GM21619 (cell line): ENCODE results near the gene ALPI.

Experiments used
- ATAC-seq: cut with Tn5 transposase; IDR thresholded peaks from one replicate; pipeline ENCODE4 v1.9.1; 2021; ENCODE audit not compliant: unreplicated experiment

Gene ALPI

GRCh38 chr2:232459419-232460035 is 3.6 kb downstream of the ALPI start:
- ATAC-seq, result no peak

- ATAC-seq, result no peak
These were observed 4.2 kb downstream of the ALPI start for GRCh38 chr2:232460171-232460570.

GRCh38 chr2:232463701-232464543 is 8.0 kb downstream of the ALPI start:
- no peak for ATAC-seq

- no peak for ATAC-seq
These were observed 8.6 kb downstream of the ALPI start for GRCh38 chr2:232464544-232464885.

GRCh38 chr2:232465061-232465460 is 9.1 kb downstream of the ALPI start:
- ATAC-seq, result no peak

- ATAC-seq, result no peak
These were observed 10.3 kb downstream of the ALPI start for GRCh38 chr2:232466221-232466620.

- no peak for ATAC-seq
These were observed 17.5 kb downstream of the ALPI start for GRCh38 chr2:232473467-232473890.

- ATAC-seq, result no peak
These were observed 20.1 kb downstream of the ALPI start for GRCh38 chr2:232476045-232476444.

GRCh38 chr2:232476791-232477190 is 20.8 kb downstream of the ALPI start:
- no peak for ATAC-seq

- ATAC-seq, result no peak
These were observed 22.0 kb downstream of the ALPI start for GRCh38 chr2:232477751-232478510.

GRCh38 chr2:232478571-232479340 is 22.8 kb downstream of the ALPI start:
- no peak for ATAC-seq

GRCh38 chr2:232479341-232480200 is 23.6 kb downstream of the ALPI start:
- ATAC-seq, result no peak

- ATAC-seq, result no peak
These were observed 24.5 kb downstream of the ALPI start for GRCh38 chr2:232480201-232481190.

GRCh38 chr2:232481322-232482140 is 25.6 kb downstream of the ALPI start:
- no peak for ATAC-seq

- no peak for ATAC-seq
These were observed 26.6 kb downstream of the ALPI start for GRCh38 chr2:232482301-232483238.

- no peak for ATAC-seq
These were observed 27.5 kb downstream of the ALPI start for GRCh38 chr2:232483311-232483922.
